Eye (tissue), 1 donor: ENCODE results near the gene PYHIN1.

Experiments used
- DNase-seq: peaks from one replicate; pipeline ENCODE4 v3.0.0-alpha.2; 2015

Gene PYHIN1

GRCh38 chr1:158931055-158931737 is at the start of gene PYHIN1:
Gene PYHIN1 (plus strand): TSS chr1:158931552. CDS start chr1:158936911, 5,359 bp downstream.
- no peak for DNase-seq

GRCh38 chr1:158893654-158894053 is 37.7 kb upstream of the PYHIN1 start:
- DNase-seq, result no peak

GRCh38 chr1:158898722-158899121 is 32.6 kb upstream of the PYHIN1 start:
- DNase-seq, result no peak

- no peak for DNase-seq
Measured at GRCh38 chr1:158901623-158902022, 29.7 kb upstream of the PYHIN1 start.

- DNase-seq, result no peak
Measured at GRCh38 chr1:158916085-158916484, 15.3 kb upstream of the PYHIN1 start.

- DNase-seq, result no peak
Measured at GRCh38 chr1:158924677-158925076, 6.7 kb upstream of the PYHIN1 start.

GRCh38 chr1:158930504-158930903 is 848 bp upstream of the PYHIN1 start:
- no peak for DNase-seq

- no peak for DNase-seq
Measured at GRCh38 chr1:158932171-158932570, 819 bp downstream of the PYHIN1 start.

- DNase-seq, result no peak
Measured at GRCh38 chr1:158933621-158934020, 2.3 kb downstream of the PYHIN1 start.

- DNase-seq, result no peak
Measured at GRCh38 chr1:158939180-158939579, 7.8 kb downstream of the PYHIN1 start.

GRCh38 chr1:158941317-158941716 is 10.0 kb downstream of the PYHIN1 start:
- no peak for DNase-seq

- no peak for DNase-seq
Measured at GRCh38 chr1:158942490-158942889, 11.1 kb downstream of the PYHIN1 start.

GRCh38 chr1:158943059-158943458 is 11.7 kb downstream of the PYHIN1 start:
- no peak for DNase-seq

- no peak for DNase-seq
Measured at GRCh38 chr1:158945061-158945460, 13.7 kb downstream of the PYHIN1 start.

- DNase-seq, result no peak
Measured at GRCh38 chr1:158946785-158947184, 15.4 kb downstream of the PYHIN1 start.

- no peak for DNase-seq
Measured at GRCh38 chr1:158951956-158952355, 20.6 kb downstream of the PYHIN1 start.

GRCh38 chr1:158952416-158952815 is 21.1 kb downstream of the PYHIN1 start:
- no peak for DNase-seq

- DNase-seq, result no peak
Measured at GRCh38 chr1:158961178-158961577, 29.8 kb downstream of the PYHIN1 start.

GRCh38 chr1:158962983-158963382 is 31.6 kb downstream of the PYHIN1 start:
- no peak for DNase-seq

GRCh38 chr1:158969166-158969565 is 37.8 kb downstream of the PYHIN1 start:
- DNase-seq, result no peak

GRCh38 chr1:158969855-158970254 is 38.5 kb downstream of the PYHIN1 start:
- DNase-seq, result no peak

GRCh38 chr1:158972841-158973240 is 41.5 kb downstream of the PYHIN1 start:
- no peak for DNase-seq

GRCh38 chr1:158976219-158976618 is 44.9 kb downstream of the PYHIN1 start:
- no peak for DNase-seq

GRCh38 chr1:158978730-158979129 is 47.4 kb downstream of the PYHIN1 start:
- no peak for DNase-seq

GRCh38 chr1:158979229-158979628 is 47.9 kb downstream of the PYHIN1 start:
- no peak for DNase-seq
